Mesenchymal stem cell (in vitro differentiated cells and primary cell): Measurements from ENCODE around the gene FGGY.

ENCODE experiments used
- DNase-seq: peaks from one replicate; pipeline ENCODE4 v3.0.0-alpha.2; 2013
- H2AFZ ChIP-seq: one replicate; pipeline ENCODE4 v1.6.1; 2013; ENCODE audit warnings: low read depth, mild to moderate bottlenecking, control low read depth, inconsistent platforms, low read length, moderate library complexity
- H2AK5ac ChIP-seq: 2 replicates; pipeline ENCODE4 v1.6.1; 2013; ENCODE audit warnings: low read length, moderate library complexity, mild to moderate bottlenecking, inconsistent platforms; ENCODE audit not compliant: severe bottlenecking
- H2BK120ac ChIP-seq: one replicate; pipeline ENCODE4 v1.6.1; 2013; ENCODE audit warnings: low read depth, mild to moderate bottlenecking, inconsistent platforms, low read length, moderate library complexity
- H2BK12ac ChIP-seq, 2 experiments: one replicate each; pipeline ENCODE4 v1.6.1; 2013; ENCODE audit warnings: inconsistent platforms in 2 of 2, low read length in 2 of 2, mild to moderate bottlenecking in 2 of 2, moderate library complexity in 2 of 2, control low read depth in 1 of 2
- H2BK15ac ChIP-seq: one replicate; pipeline ENCODE4 v1.6.1; 2013; ENCODE audit warnings: mild to moderate bottlenecking, low read depth, inconsistent platforms; ENCODE audit not compliant: poor library complexity, severe bottlenecking
- H2BK5ac ChIP-seq: 2 replicates; pipeline ENCODE4 v1.6.1; 2013; ENCODE audit warnings: low read depth, mild to moderate bottlenecking, low read length, control low read depth, inconsistent platforms; ENCODE audit not compliant: poor library complexity, severe bottlenecking
- H3K14ac ChIP-seq, 2 experiments: one replicate each; pipeline ENCODE4 v1.6.1; 2013; ENCODE audit warnings: inconsistent platforms in 2 of 2, low read length in 2 of 2, control low read depth in 1 of 2, mild to moderate bottlenecking in 1 of 2, moderate library complexity in 1 of 2
- H3K18ac ChIP-seq, 2 experiments: one replicate each; pipeline ENCODE4 v1.6.1; 2013; ENCODE audit warnings: inconsistent platforms in 2 of 2, low read length in 2 of 2, control low read depth in 1 of 2, low read depth in 1 of 2, mild to moderate bottlenecking in 1 of 2
- H3K23ac ChIP-seq, 2 experiments: one replicate each; pipeline ENCODE4 v1.6.1; 2013; ENCODE audit warnings: inconsistent platforms in 2 of 2, low read length in 2 of 2, mild to moderate bottlenecking in 2 of 2, moderate library complexity in 2 of 2, control low read depth in 1 of 2
- H3K27ac ChIP-seq: 2 replicates; pipeline ENCODE4 v1.5.1; 2013; ENCODE audit warnings: mild to moderate bottlenecking, moderate library complexity, low read length, control low read depth, inconsistent platforms; ENCODE audit not compliant: poor library complexity, severe bottlenecking
- H3K27me3 ChIP-seq, 2 experiments: 2 replicates each; pipeline versions ENCODE4 v1.6.1 to v1.7.0; 2013; ENCODE audit warnings: low read length in 2 of 2, mild to moderate bottlenecking in 2 of 2, moderate library complexity in 2 of 2, control low read depth in 1 of 2, inconsistent platforms in 1 of 2; ENCODE audit not compliant: control insufficient read depth in 1 of 2, insufficient read depth in 1 of 2
- H3K36me3 ChIP-seq, 2 experiments: 2 replicates each; pipeline versions ENCODE4 v1.6.1 to v1.7.0; 2013; ENCODE audit warnings: low read length in 2 of 2, control low read depth in 1 of 2, inconsistent platforms in 1 of 2, low read depth in 1 of 2, mild to moderate bottlenecking in 1 of 2; ENCODE audit not compliant: insufficient read depth in 2 of 2, control insufficient read depth in 1 of 2
- H3K4ac ChIP-seq, 2 experiments: one replicate each; pipeline ENCODE4 v1.6.1; 2013; ENCODE audit warnings: inconsistent platforms in 2 of 2, low read length in 2 of 2, mild to moderate bottlenecking in 2 of 2, moderate library complexity in 2 of 2, control low read depth in 1 of 2, low read depth in 1 of 2
- H3K4me1 ChIP-seq: 2 replicates; pipeline ENCODE4 v1.6.1; 2013; ENCODE audit warnings: low read depth, low read length, control low read depth; ENCODE audit not compliant: control insufficient read depth, insufficient read depth
- H3K4me2 ChIP-seq: 2 replicates; pipeline ENCODE4 v1.6.1; 2013; ENCODE audit warnings: low read length, mild to moderate bottlenecking, inconsistent platforms; ENCODE audit not compliant: poor library complexity, severe bottlenecking
- H3K4me3 ChIP-seq, 2 experiments: 2 replicates each; pipeline versions ENCODE4 v1.5.1 to v1.7.0; 2013; ENCODE audit warnings: low read length in 2 of 2, mild to moderate bottlenecking in 2 of 2, control low read depth in 1 of 2, low read depth in 1 of 2; ENCODE audit not compliant: insufficient read depth in 1 of 2
- H3K79me1 ChIP-seq: replicated peaks from 2 replicates; pipeline ENCODE4 v1.6.1; 2013; ENCODE audit warnings: mild to moderate bottlenecking, control low read depth, low read length, inconsistent platforms; ENCODE audit not compliant: poor library complexity, severe bottlenecking
- H3K9ac ChIP-seq: 2 replicates; pipeline ENCODE4 v1.7.0; 2013; ENCODE audit warnings: mild to moderate bottlenecking, low read length, moderate library complexity
- H3K9me3 ChIP-seq: 2 replicates; pipeline ENCODE4 v1.7.0; 2013; ENCODE audit warnings: mild to moderate bottlenecking, low read length; ENCODE audit not compliant: control insufficient read depth
- H4K8ac ChIP-seq: one replicate; pipeline ENCODE4 v1.6.1; 2013; ENCODE audit warnings: inconsistent platforms, mild to moderate bottlenecking, low read length, moderate library complexity
- H4K91ac ChIP-seq: one replicate; pipeline ENCODE4 v1.6.1; 2013; ENCODE audit warnings: mild to moderate bottlenecking, low read length, inconsistent platforms
- WGBS: methylation state at CpG from one replicate; pipeline ENCODE4 v1.1.7; 2013; ENCODE audit warnings: mixed read lengths; 5-methylcytosine and 5-hydroxymethylcytosine counted together

Gene FGGY

GRCh38 chr1:59377350-59377904 lies 80.5 kb downstream of the FGGY start:
- no peak overlapping the region for H3K4ac ChIP-seq
- no peak overlapping the region for H2BK120ac ChIP-seq
- no peak overlapping the region for H3K9ac ChIP-seq
- H2BK5ac ChIP-seq: no peak overlapping the region
- no peak for DNase-seq
- H3K18ac ChIP-seq: no peak overlapping the region
- H3K36me3 ChIP-seq: peaks cover 0 to 4% of the 10 kb centered on the region in 2 experiments
- 100% methylated on average over 1 of the region's 3 CpGs for WGBS
- no peak overlapping the region for H3K27ac ChIP-seq
- H2BK15ac ChIP-seq: no peak overlapping the region
- H3K79me1 ChIP-seq: no peaks in the 10 kb centered on the region
- H2AK5ac ChIP-seq: no peak overlapping the region
- no peak overlapping the region for H2AFZ ChIP-seq
- no peak overlapping the region for H2BK12ac ChIP-seq
- no peak overlapping the region for H4K91ac ChIP-seq
- H4K8ac ChIP-seq: no peak overlapping the region
- H3K14ac ChIP-seq: no peak overlapping the region
- H3K4me3 ChIP-seq: no peak overlapping the region
- H3K4me2 ChIP-seq: no peak overlapping the region
- no peak overlapping the region for H3K23ac ChIP-seq
- no peaks in the 10 kb centered on the region for H3K9me3 ChIP-seq
- H3K4me1 ChIP-seq: peaks cover 2% of the 10 kb centered on the region
- H3K27me3 ChIP-seq: no peaks in the 10 kb centered on the region

GRCh38 chr1:59378621-59379370 lies 81.9 kb downstream of the FGGY start:
- no peak overlapping the region for H2BK5ac ChIP-seq
- 95% methylated on average over 4 of the region's 7 CpGs for WGBS
- H3K9ac ChIP-seq: no peak overlapping the region
- H3K27ac ChIP-seq: no peak overlapping the region
- no peak overlapping the region for H2BK15ac ChIP-seq
- no peak overlapping the region for H3K23ac ChIP-seq
- DNase-seq: no peak
- H4K91ac ChIP-seq: no peak overlapping the region
- peaks cover 2% of the 10 kb centered on the region for H3K4me1 ChIP-seq
- no peak overlapping the region for H4K8ac ChIP-seq
- H2BK12ac ChIP-seq: no peak overlapping the region
- no peak overlapping the region for H3K14ac ChIP-seq
- no peak overlapping the region for H2BK120ac ChIP-seq
- H3K4me3 ChIP-seq: no peak overlapping the region
- no peaks in the 10 kb centered on the region for H3K9me3 ChIP-seq
- no peak overlapping the region for H2AK5ac ChIP-seq
- H3K79me1 ChIP-seq: no peaks in the 10 kb centered on the region
- no peak overlapping the region for H3K4me2 ChIP-seq
- peaks cover 0 to 4% of the 10 kb centered on the region in 2 experiments for H3K36me3 ChIP-seq
- H2AFZ ChIP-seq: no peak overlapping the region
- H3K4ac ChIP-seq: no peak overlapping the region
- H3K27me3 ChIP-seq: no peaks in the 10 kb centered on the region
- no peak overlapping the region for H3K18ac ChIP-seq

- Histone ChIP-seq H2BK15ac (no peak overlapping the region), H3K9me3 (no peaks in the 10 kb centered on the region), H4K91ac (no peak overlapping the region), H2BK120ac (no peak overlapping the region), H2AK5ac (no peak overlapping the region), H3K4me1 (peaks cover 2% of the 10 kb centered on the region), H3K4ac (no peak overlapping the region), H3K9ac (no peak overlapping the region), H3K4me2 (no peak overlapping the region), H2BK5ac (no peak overlapping the region), H3K18ac (no peak overlapping the region), H3K79me1 (no peaks in the 10 kb centered on the region), H3K36me3 (peaks cover 0 to 4% of the 10 kb centered on the region in 2 experiments), H2AFZ (no peak overlapping the region), H2BK12ac (no peak overlapping the region), H3K4me3 (no peak overlapping the region), H4K8ac (no peak overlapping the region), H3K27ac (no peak overlapping the region), H3K27me3 (no peaks in the 10 kb centered on the region), H3K23ac (no peak overlapping the region), H3K14ac (no peak overlapping the region)
- no peak for DNase-seq
Observed at GRCh38 chr1:59379371-59379728, 82.5 kb downstream of the FGGY start.

- DNase-seq: no peak
- H3K9me3 ChIP-seq: no peaks in the 10 kb centered on the region
- H4K8ac ChIP-seq: no peak overlapping the region
- no peak overlapping the region for H2AK5ac ChIP-seq
- no peak overlapping the region for H2BK5ac ChIP-seq
- H3K36me3 ChIP-seq: peaks cover 0 to 4% of the 10 kb centered on the region in 2 experiments
- no peak overlapping the region for H3K4me3 ChIP-seq
- H3K14ac ChIP-seq: no peak overlapping the region
- H2AFZ ChIP-seq: no peak overlapping the region
- 84% methylated on average over 3 of the region's 3 CpGs for WGBS
- H2BK120ac ChIP-seq: no peak overlapping the region
- H3K9ac ChIP-seq: no peak overlapping the region
- no peak overlapping the region for H2BK15ac ChIP-seq
- no peak overlapping the region for H3K4me2 ChIP-seq
- no peak overlapping the region for H4K91ac ChIP-seq
- no peak overlapping the region for H3K4ac ChIP-seq
- H3K18ac ChIP-seq: no peak overlapping the region
- H3K27me3 ChIP-seq: no peaks in the 10 kb centered on the region
- no peak overlapping the region for H3K23ac ChIP-seq
- H3K27ac ChIP-seq: no peak overlapping the region
- H3K4me1 ChIP-seq: no peaks in the 10 kb centered on the region
- H3K79me1 ChIP-seq: no peaks in the 10 kb centered on the region
- no peak overlapping the region for H2BK12ac ChIP-seq
Observed at GRCh38 chr1:59383963-59384362, 87.1 kb downstream of the FGGY start.
